GM10248 (cell line): Measurements from ENCODE around the gene REEP3.

Experiments
- CTCF ChIA-PET: fragments of 300-600 bp; sonication (Branson Sonifier 250); formaldehyde crosslinking; extraction: SDS; loops from one replicate; lab custom pipeline; 2021; ENCODE audit warnings: antibody characterized with exemption; lab: Yijun Ruan, JAX
- POLR2A ChIA-PET: fragments of 350-650 bp; sonication (Branson Sonifier 250); formaldehyde crosslinking; extraction: SDS; loops from one replicate; lab custom pipeline; 2020; ENCODE audit warnings: antibody characterized with exemption; lab: Yijun Ruan, JAX
- DNase-seq: peaks from one replicate; pipeline ENCODE4 v3.0.0; 2012; ENCODE audit errors: extremely low spot score
- CTCF ChIP-seq: IDR thresholded peaks from 2 replicates; pipeline ENCODE4 v1.5.1; 2012; ENCODE audit warnings: mild to moderate bottlenecking, low read depth; ENCODE audit errors: extremely low read depth, missing control alignments, control extremely low read depth

The REEP3 gene, protein sequence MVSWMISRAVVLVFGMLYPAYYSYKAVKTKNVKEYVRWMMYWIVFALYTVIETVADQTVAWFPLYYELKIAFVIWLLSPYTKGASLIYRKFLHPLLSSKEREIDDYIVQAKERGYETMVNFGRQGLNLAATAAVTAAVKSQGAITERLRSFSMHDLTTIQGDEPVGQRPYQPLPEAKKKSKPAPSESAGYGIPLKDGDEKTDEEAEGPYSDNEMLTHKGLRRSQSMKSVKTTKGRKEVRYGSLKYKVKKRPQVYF

DNA sequence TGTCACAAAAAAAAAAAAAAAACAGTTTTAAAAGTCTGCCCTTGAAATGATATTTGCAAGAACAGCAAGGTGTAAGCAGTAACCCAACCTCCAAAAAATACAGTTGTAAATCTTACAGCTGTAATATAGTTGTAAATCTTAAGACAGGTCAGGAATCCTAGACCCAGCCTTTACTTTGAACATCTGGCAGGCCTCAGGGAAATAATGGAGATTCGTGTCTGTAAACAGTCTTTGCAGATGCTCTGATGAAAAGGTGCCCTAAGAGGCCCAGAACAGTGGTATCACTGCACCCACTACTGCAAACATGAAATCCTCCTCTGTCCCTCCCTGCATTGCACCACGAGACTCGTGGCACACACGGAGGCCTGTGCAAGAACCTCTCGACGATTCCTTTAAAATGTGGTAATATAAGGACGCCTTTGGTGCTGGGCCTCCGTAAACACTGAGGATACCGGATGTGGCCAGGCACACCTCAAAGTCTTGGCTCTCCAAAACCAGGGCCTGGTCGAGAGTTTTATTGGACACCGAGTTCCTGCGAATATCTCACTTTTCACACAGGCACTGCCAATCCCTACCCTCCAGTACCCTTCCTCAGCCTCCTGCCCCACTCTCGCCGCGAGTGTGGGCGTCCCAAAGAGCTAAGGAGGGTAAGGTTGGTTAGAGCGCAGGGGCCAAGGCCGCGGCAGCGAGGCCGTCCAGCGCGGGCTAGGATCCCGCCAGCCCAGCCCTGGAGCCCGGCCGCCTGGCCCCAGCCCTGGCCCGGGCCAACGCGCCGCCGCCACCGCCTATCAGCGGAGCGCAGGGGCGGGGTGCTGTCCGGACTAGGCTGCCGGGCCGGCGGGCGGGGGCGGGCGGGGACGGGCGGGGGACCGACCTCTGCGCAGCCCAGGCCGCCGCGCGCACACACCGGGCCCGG, at the start of gene REEP3:
Gene REEP3 (plus strand): TSS at position 902 of the 916 bp plus-strand sequence. CDS start 145 bp downstream, outside the sequence.
- no peak for TF ChIP-seq CTCF
- ChIA-PET POLR2A (no interaction called here), CTCF (no interaction called here)
- DNase-seq, result peak; percentile 84

- CTCF ChIA-PET, result no interaction called here
- no peak for TF ChIP-seq CTCF
These were observed 46.7 kb upstream of the REEP3 start for GRCh38 chr10:63474488-63474887.

GRCh38 chr10:63477927-63478326, 43.3 kb upstream of the REEP3 start:
- no peak for TF ChIP-seq CTCF
- POLR2A ChIA-PET, result no interaction called here
- CTCF ChIA-PET, result interaction anchor here (0.6 to 5.0 kb wide), 4 partner anchors 12 to 25 kb away, joined by 3 to 20 read pairs (median 4); no protein-coding TSS in a partner anchor
- DNase-seq, result no peak

More at GRCh38 chr10:63474488-63474887, 46.7 kb upstream of the REEP3 start:
- no peak for DNase-seq
- POLR2A ChIA-PET, result no interaction called here

GRCh38 chr10:63478564-63478963, 42.6 kb upstream of the REEP3 start:
- ChIA-PET POLR2A (no interaction called here), CTCF (interaction anchor here (1.1 to 5.0 kb wide), 4 partner anchors 12 to 59 kb away, joined by 3 to 20 read pairs (median 4); no protein-coding TSS in a partner anchor)
- TF ChIP-seq CTCF, result no peak

GRCh38 chr10:63480237-63480636, 41.0 kb upstream of the REEP3 start:
- no peak for TF ChIP-seq CTCF
- ChIA-PET CTCF (interaction anchor here (1.2 to 5.0 kb wide), 4 partner anchors 10 to 17 kb away, joined by 3 to 20 read pairs (median 5); partner anchors contain the start of gene JMJD1C), POLR2A (interaction anchor here (0.6 kb wide), 1 partner anchor 204 kb away, joined by 3 read pairs; no protein-coding TSS in a partner anchor)
- no peak for DNase-seq

More at GRCh38 chr10:63478564-63478963, 42.6 kb upstream of the REEP3 start:
- DNase-seq, result no peak

- DNase-seq, result no peak
- ChIA-PET POLR2A (no interaction called here), CTCF (interaction anchor here (0.6 to 5.0 kb wide), 6 partner anchors 8 to 21 kb away, joined by 3 to 20 read pairs (median 6); no protein-coding TSS in a partner anchor)
- TF ChIP-seq CTCF, result no peak
These were observed 39.3 kb upstream of the REEP3 start for GRCh38 chr10:63481815-63482421.
